ENCODE results near the gene PISD.
"Not testable (repeated sequence)": the region's sequence is repeated elsewhere in the genome, so short reads cannot be mapped to it uniquely, and the experiment has no call there.

Gene PISD

GRCh38 chr22:31604746-31605705 lies 57.0 kb downstream of the PISD start:
- DNase-seq: no peak

- no peak for DNase-seq
Measured at GRCh38 chr22:31604137-31604705, 57.8 kb downstream of the PISD start.

- DNase-seq: no peak
Measured at GRCh38 chr22:31603574-31603973, 58.4 kb downstream of the PISD start.

DNA sequence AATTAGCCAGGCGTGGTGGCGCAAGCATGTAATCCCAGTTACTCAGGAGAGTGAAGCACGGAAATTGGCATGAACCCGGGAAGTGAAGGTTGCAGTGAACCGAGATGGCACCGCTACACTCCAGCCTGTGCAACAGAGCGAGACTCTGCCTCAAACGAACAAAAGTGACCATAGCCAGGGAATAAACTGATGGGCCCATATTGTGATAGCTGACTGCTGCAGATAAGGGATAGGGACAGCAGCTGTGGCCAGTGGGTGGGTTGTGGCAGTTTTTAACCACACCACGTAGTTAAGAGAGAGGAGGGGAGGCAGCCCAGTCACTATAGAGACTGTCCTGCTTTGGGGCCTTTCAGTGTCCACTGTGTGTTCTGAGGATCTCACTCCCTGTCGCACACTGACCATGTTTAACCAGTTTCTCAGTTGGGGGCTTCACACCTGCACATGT lies 58.9 kb downstream of the PISD start:
- no peak for DNase-seq

DNA sequence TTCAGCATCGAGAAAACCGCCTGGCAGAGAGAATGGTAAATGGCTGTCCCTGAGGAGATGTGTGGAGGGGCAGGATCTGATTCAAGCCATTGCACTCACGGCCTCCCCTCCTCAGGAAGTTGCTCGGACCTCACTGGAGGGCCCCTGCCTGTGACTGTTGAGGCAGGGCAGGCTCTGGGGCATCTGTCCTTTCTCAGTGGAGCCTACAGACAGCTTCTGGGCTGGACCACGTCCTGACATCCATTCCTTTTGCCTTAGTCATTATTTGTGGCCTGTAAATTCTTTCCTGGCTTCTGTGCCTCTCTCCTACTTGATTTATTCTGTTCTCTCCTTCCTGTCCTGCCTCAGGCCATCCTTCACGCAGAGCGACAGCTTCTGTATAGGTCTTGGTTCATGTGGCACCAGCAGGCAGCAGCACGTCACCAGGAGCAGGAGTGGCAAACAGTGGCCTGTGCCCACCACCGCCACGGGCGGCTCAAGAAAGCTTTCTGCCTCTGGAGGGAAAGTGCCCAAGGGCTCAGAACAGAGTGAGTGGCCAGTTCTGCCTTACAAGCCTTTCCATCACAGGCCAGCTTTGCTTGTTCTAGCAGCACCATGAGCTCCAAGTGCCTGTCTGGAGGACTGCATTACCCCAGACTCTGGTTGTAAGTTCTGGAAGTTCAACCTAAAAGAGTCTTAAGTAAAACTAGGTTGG lies 59.6 kb downstream of the PISD start:
- DNase-seq: no peak

GRCh38 chr22:31595271-31595670 lies 66.7 kb downstream of the PISD start:
- no peak for DNase-seq

DNA sequence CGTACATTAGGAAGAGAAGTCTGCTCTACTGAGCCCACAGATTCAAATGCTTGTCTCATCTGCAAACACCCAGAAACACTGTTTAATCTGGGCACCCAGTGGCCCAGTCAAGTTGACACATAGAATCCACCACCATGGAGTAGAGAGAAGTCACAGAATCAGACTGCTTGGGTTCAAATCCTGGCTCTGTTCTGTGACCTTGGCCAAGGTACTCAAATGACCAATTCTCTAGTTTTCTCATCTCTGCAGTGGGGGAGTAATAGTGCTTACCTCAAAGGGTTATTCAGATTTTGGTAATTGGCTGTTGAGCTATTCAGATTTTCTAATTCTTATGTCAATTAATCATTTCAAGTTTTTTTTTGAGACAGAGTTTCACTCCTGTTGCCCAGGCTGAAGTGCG lies 71.9 kb downstream of the PISD start:
- not testable (repeated sequence) for DNase-seq

DNA sequence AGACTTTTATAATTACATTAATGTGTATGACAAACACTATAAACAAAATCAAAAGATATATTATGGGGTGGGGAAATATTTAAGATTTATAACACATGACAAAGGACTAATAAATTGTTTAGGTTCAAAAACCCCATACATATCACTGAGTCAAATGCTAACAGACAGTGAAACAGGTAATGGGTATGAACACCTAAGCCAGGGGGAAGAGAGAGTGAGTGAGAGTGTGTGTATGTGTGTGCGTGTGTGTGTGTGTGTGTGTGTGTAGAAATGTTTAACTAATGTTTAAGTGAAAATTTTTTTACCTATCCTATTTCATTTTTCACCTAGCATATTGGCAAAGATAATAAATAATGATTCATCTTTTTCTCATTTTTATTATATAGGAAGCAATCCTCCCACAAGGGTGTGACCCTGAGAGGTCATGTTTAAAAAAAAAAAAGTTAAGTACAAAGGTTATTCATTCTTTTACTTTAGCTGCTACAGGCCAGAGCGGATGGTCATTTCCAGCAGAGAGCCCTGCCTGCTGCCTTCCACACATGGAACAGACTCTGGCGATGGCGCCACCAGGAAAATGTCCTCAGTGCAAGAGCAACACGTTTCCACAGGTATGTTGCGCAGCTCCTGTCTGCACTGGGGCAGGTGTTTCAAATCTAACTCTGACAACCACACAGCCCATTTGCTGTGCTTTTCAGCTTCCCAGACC lies 72.9 kb downstream of the PISD start:
- no peak for DNase-seq

GRCh38 chr22:31586137-31586920 lies 75.7 kb downstream of the PISD start:
- DNase-seq: no peak

DNA sequence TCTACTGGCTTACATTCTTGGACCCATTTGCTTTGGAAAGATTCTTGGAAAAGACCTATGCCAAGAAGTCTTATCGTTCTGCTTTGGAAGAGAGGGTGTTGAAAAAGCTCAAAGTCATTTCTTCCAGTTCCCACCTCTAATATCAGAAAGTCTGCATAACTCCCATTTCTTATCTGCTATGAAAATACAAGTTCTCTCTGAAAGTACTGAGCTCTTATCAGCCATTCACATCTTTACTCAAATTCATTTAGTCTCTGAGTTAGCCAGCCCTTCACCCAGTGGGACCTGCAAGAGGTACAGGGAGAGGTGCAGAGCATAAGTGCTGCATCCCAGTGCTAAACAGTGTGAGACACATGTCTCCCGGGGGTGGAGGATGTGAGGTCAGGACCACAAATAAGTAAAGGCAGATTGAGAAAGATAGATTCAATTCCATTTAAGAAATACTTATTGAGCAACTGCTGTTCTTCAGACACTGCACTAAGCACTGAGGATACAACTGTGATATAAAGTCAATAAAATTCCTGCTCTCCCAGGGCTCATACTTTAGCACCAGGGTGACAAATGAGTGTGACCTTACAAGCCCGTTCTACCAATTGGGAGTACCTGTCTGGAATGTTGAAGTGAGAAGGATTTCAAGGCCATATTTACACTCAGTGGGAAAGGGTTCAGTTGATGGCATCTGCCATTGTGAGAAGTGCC lies 76.7 kb downstream of the PISD start:
- DNase-seq: no peak

- DNase-seq: no peak
Measured at GRCh38 chr22:31584804-31585160, 77.2 kb downstream of the PISD start.

GRCh38 chr22:31583861-31584485 lies 78.0 kb downstream of the PISD start:
- no peak for DNase-seq

DNA sequence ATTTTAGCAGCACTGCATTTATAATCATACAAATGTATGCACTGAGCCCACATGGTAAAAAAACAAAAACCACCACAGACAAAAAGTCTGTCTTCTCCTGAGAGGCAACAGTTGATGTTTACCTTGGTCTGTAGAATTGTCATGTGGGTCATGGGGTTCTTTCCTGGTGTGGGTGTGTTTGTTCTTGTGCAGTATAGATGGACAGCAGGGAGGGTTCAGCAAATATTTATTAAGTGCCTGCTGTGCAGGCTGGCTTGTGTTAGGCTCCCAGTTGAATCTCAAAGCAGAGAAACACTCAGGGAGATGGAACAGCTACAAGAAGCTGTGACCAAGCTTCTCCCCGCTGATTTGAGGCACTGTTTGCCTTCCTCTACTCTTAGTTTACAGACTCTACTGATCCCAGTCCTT lies 82.2 kb downstream of the PISD start:
- DNase-seq: peak; percentile 82

DNA sequence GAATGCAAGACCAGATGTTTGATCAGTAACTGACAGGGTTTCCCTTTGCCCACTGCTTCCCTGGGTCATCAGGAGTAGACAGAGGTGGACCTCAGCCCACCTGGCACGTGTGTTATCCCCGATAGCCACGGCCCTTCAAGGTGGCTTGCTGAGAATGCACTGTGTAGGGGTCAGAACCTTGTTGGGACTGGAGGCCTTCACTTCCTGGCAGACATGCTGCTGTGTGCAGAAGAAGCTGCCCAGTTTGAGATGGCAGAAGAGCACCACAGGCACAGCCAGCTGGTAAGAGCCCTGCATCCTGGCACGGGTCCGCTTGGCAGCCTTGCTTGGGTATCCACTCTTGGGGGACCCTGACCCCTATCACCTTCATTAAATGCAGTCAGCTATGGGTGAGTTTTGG lies 83.8 kb downstream of the PISD start:
- no peak for DNase-seq

DNA sequence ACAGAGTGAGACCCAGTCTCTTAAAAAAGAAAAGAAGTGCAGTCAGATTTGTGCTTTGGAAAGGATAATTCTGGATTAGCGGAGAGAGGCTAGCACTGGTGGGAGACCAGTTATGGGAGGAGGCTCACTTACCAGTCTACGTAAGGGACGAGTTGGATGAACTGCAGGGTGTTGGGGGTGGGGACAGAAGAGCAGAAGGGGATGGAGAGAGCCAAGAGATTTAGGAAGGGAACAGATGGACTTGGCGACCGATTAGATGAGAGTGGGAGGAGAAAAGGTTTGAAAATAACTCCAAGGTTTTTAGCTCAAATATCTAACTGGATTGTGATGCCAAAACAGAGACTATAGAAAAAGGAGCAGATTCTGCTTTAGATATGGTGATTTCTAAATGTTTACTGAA lies 84.3 kb downstream of the PISD start:
- no peak for DNase-seq

GRCh38 chr22:31575190-31575589 lies 86.8 kb downstream of the PISD start:
- no peak for DNase-seq

DNA sequence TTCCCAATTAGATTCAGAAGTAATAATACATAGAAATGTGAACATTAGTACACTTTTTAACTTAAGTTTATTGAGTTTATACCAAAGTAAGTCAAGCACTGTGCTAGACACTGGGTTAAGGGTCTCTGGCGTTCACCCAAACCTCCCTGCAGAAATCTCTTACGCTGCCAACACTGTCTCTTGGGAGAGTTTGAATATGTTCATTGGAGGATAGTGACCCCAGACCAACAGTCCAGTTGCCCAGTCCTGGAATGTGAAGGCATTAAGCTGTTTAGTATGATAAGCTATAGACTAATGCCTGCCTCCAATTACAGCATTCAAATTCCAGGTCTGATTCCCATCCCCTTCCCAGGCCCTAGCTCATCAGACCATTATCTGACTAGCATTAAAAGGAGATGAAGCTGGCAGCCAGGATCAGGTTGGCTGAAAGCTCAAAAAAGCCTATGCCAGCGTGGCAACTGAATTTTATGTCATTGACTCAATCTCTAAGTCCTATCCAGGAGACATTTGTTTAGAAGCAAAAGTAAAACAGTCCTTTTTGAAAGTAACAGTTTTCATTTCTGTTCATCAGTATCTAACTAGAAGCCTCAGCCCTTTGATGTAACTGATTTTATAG lies 87.9 kb downstream of the PISD start:
- DNase-seq: no peak

DNA sequence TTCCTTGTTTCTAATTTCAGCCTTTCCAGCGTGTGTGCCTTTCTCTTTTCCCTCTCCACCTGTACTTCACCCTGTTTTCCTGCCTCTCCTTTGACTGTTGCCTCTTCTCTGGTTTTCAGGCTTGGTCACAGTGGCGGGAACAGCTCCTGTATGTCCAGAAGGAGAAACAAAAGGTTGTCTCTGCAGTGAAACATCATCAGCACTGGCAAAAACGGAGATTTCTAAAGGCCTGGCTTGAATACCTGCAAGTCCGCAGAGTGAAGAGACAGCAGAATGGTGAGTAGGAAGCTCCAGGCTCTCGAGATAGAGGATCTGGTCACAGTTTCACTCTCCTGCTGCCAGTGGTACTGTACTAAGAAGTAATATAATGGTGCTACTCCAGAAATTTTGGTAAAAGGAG lies 89.1 kb downstream of the PISD start:
- DNase-seq: no peak

GRCh38 chr22:31569126-31569525 lies 92.9 kb downstream of the PISD start:
- no peak for DNase-seq

Measured in NCI-H1417 treated with DMSO at 0.1 percent for 48 hours (cell line).